ENCODE data around the gene ARGLU1.

DNA sequence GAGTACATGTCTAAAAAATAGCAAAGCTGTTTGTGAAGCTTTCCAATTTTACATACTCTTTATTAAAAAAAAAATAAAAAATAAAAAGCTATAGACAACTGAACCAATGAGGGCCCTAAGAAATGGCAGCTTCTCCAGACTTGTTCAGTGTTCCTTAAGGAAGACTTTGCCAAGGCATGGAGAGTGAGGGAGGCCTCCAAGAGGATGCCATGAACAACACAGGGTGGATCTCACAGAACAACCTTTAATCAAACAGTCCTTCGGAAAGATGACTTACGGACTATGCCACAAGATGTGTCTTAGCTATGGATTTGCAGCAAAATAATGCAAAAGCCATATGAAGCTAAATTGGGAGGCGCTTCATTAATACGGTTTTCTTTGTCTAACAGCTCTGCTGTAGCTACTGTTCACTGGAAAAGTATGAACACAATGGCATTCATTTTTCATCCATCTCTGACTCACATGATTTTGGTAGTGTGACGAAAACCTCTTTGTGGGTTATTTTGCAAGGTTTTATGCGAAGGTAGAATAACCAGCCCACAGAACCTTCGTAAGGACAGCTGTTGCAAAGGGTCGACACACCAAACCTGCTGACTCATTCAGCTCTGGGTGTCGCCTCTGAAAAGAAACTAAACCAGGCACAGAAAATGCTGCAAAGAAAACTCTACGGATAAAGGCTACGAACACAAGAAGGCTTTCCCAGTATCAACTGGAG is 60.2 kb downstream of the ARGLU1 start:
- TF ChIP-seq, protein P1, sequence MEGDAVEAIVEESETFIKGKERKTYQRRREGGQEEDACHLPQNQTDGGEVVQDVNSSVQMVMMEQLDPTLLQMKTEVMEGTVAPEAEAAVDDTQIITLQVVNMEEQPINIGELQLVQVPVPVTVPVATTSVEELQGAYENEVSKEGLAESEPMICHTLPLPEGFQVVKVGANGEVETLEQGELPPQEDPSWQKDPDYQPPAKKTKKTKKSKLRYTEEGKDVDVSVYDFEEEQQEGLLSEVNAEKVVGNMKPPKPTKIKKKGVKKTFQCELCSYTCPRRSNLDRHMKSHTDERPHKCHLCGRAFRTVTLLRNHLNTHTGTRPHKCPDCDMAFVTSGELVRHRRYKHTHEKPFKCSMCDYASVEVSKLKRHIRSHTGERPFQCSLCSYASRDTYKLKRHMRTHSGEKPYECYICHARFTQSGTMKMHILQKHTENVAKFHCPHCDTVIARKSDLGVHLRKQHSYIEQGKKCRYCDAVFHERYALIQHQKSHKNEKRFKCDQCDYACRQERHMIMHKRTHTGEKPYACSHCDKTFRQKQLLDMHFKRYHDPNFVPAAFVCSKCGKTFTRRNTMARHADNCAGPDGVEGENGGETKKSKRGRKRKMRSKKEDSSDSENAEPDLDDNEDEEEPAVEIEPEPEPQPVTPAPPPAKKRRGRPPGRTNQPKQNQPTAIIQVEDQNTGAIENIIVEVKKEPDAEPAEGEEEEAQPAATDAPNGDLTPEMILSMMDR (IDR thresholded peaks at IDR 0.05 in 8 of 11, conservative IDR thresholded peaks at IDR 0.05 in 3 of 11), result no peak
- TF ChIP-seq POLR2AphosphoS5 (IDR thresholded peaks at IDR 0.05) (no peak), POLR2A (IDR thresholded peaks at IDR 0.05) (no peak)
